ENCODE data around the gene SMPD2.

SMPD2 gene

GRCh38 chr6:109396046-109396718, 44.3 kb upstream of the SMPD2 start:
- Histone ChIP-seq H3K27me3 (ENCODE audit: low read length) (no peaks in the 10 kb centered on the region), H3K27ac (ENCODE audit: low read depth, low read length) (no peak overlapping the region), H3F3A (ENCODE audit: insufficient read depth) (no peaks in the 10 kb centered on the region), H3K9me2 (replicated peaks; ENCODE audit: insufficient read depth, low read length) (no peaks in the 10 kb centered on the region), H3K79me2 (ENCODE audit: insufficient read depth, low read length) (no peaks in the 10 kb centered on the region), H3K4me2 (ENCODE audit: low read depth, low read length, poor library complexity, severe bottlenecking) (no peak overlapping the region), H4K20me1 (ENCODE audit: low read depth, low read length) (no peaks in the 10 kb centered on the region), H3K36me3 (ENCODE audit: low read length) (no peaks in the 10 kb centered on the region), H3K9me3 (ENCODE audit: insufficient read depth, low read length) (no peaks in the 10 kb centered on the region), H2AFZ (ENCODE audit: low read depth, low read length, severe bottlenecking) (no peak overlapping the region), H3K9ac (ENCODE audit: low read length) (no peak overlapping the region), H3K4me3 (ENCODE audit: insufficient read depth, low read length, poor library complexity, severe bottlenecking) (no peak overlapping the region)
- TF ChIP-seq CTCF (IDR thresholded peaks at IDR 0.05; ENCODE audit: insufficient read depth, low read length, poor library complexity, severe bottlenecking), result no peak
- TF ChIP-seq EZH2phosphoT487 (conservative IDR thresholded peaks at IDR 0.05; ENCODE audit: low read length), result no peak

- no peak overlapping the region for H3K4me2 ChIP-seq (ENCODE audit: low read depth, low read length, poor library complexity, severe bottlenecking)
- H4K20me1 ChIP-seq (ENCODE audit: low read depth, low read length), result no peaks in the 10 kb centered on the region
- no peak overlapping the region for H3K4me3 ChIP-seq (ENCODE audit: insufficient read depth, low read length, poor library complexity, severe bottlenecking)
- H3K9me2 ChIP-seq (replicated peaks; ENCODE audit: insufficient read depth, low read length), result no peaks in the 10 kb centered on the region
- no peak for TF ChIP-seq CTCF (IDR thresholded peaks at IDR 0.05; ENCODE audit: insufficient read depth, low read length, poor library complexity, severe bottlenecking)
- TF ChIP-seq EZH2phosphoT487 (conservative IDR thresholded peaks at IDR 0.05; ENCODE audit: low read length), result no peak
- no peak overlapping the region for H2AFZ ChIP-seq (ENCODE audit: low read depth, low read length, severe bottlenecking)
- H3K27me3 ChIP-seq (ENCODE audit: low read length), result no peaks in the 10 kb centered on the region
- no peaks in the 10 kb centered on the region for H3K36me3 ChIP-seq (ENCODE audit: low read length)
- no peak overlapping the region for H3K9ac ChIP-seq (ENCODE audit: low read length)
- no peak overlapping the region for H3K27ac ChIP-seq (ENCODE audit: low read depth, low read length)
- H3K9me3 ChIP-seq (ENCODE audit: insufficient read depth, low read length), result no peaks in the 10 kb centered on the region
- H3F3A ChIP-seq (ENCODE audit: insufficient read depth), result no peaks in the 10 kb centered on the region
- H3K79me2 ChIP-seq (ENCODE audit: insufficient read depth, low read length), result no peaks in the 10 kb centered on the region
These were observed 43.5 kb upstream of the SMPD2 start for GRCh38 chr6:109397020-109397419.

GRCh38 chr6:109406196-109406595, 34.3 kb upstream of the SMPD2 start:
- H3K27me3 ChIP-seq (ENCODE audit: low read length), result no peaks in the 10 kb centered on the region

More at GRCh38 chr6:109406196-109406595, 34.3 kb upstream of the SMPD2 start:
- Histone ChIP-seq H3K4me3 (ENCODE audit: insufficient read depth, low read length, poor library complexity, severe bottlenecking) (no peak overlapping the region), H2AFZ (ENCODE audit: low read depth, low read length, severe bottlenecking) (no peak overlapping the region), H3K9me3 (ENCODE audit: insufficient read depth, low read length) (no peaks in the 10 kb centered on the region), H3K27ac (ENCODE audit: low read depth, low read length) (no peak overlapping the region), H3K9me2 (replicated peaks; ENCODE audit: insufficient read depth, low read length) (no peaks in the 10 kb centered on the region), H4K20me1 (ENCODE audit: low read depth, low read length) (no peaks in the 10 kb centered on the region), H3K79me2 (ENCODE audit: insufficient read depth, low read length) (no peaks in the 10 kb centered on the region), H3K4me2 (ENCODE audit: low read depth, low read length, poor library complexity, severe bottlenecking) (no peak overlapping the region), H3K9ac (ENCODE audit: low read length) (no peak overlapping the region), H3F3A (ENCODE audit: insufficient read depth) (no peaks in the 10 kb centered on the region), H3K36me3 (ENCODE audit: low read length) (no peaks in the 10 kb centered on the region)
- TF ChIP-seq CTCF (IDR thresholded peaks at IDR 0.05; ENCODE audit: insufficient read depth, low read length, poor library complexity, severe bottlenecking) (no peak), EZH2phosphoT487 (conservative IDR thresholded peaks at IDR 0.05; ENCODE audit: low read length) (no peak)
